ENCODE data around the gene FAM163B. TPM values are rescaled to one million over a fixed set of nuclear protein-coding genes. Genes with fewer than 3 reads are reported as not detected.

FAM163B gene
- total and polyA plus RNA-seq, 2 donors (not counting 1 experiment from before 2014, with no cell fraction given), result not detected

DNA sequence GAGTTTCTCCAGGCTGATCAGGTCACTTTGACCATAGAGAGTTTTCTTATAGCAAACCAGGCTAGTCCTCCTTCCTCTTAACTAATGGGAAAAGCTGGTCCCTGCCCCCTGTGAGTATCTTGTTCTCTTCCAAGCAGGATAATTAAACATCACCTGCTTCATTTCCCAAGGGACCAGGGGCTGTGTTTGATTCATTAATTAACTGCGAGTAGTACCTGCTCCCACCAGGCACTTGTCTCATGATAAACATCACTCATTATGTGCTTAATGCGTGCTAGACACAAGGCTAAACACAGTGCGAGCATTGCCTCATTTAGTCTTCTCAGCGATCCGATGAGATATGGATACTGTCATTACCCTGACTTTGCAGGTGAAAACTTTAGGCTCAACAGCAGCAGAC is 1.7 kb upstream of the FAM163B start:
- no peaks in the 10 kb centered on the region for H4K20me1 ChIP-seq (ENCODE audit: control insufficient read depth, insufficient read depth, low read length, poor library complexity, severe bottlenecking)
- H3K36me3 ChIP-seq (replicated peaks in 1 of 2; ENCODE audit: control extremely low read depth in 1 of 2, control insufficient read depth in 1 of 2, extremely low read depth in 1 of 2, insufficient read depth in 2 of 2, low read length in 1 of 2), result no peaks in the 10 kb centered on the region
- Mint-ChIP-seq H3K27me3 (peaks cover 44% of the 10 kb centered on the region), H3K4me3 (no peak overlapping the region), H3K27ac (no peak overlapping the region), H3K4me1 (no peaks in the 10 kb centered on the region), H3K9me3 (ENCODE audit: insufficient read depth) (no peaks in the 10 kb centered on the region)
- no peak overlapping the region for H3K4me3 ChIP-seq (ENCODE audit: control extremely low read depth in 1 of 5, extremely low read depth in 1 of 5, insufficient read depth in 1 of 5, low read depth in 2 of 5, low read length in 4 of 5)
- H3K4me1 ChIP-seq (ENCODE audit: control insufficient read depth in 2 of 2, insufficient read depth in 2 of 2, low read length in 2 of 2), result no peaks in the 10 kb centered on the region
- H3K27ac ChIP-seq (ENCODE audit: low read length in 2 of 2), result no peak overlapping the region
- H3K9me3 ChIP-seq (ENCODE audit: control extremely low read depth in 1 of 3, control insufficient read depth in 2 of 3, insufficient read depth in 1 of 3, low read length in 2 of 3), result peaks cover 0 to 5% (median 0%) of the 10 kb centered on the region in 3 donors
- intact Hi-C loops (cut with micrococcal nuclease), result no loop called here
- no peak for TF ChIP-seq EZH2 (IDR thresholded peaks at IDR 0.05; ENCODE audit: borderline replicate concordance, insufficient read depth, low read depth, low read length, poor library complexity, severe bottlenecking)
- TF ChIP-seq, protein P1, sequence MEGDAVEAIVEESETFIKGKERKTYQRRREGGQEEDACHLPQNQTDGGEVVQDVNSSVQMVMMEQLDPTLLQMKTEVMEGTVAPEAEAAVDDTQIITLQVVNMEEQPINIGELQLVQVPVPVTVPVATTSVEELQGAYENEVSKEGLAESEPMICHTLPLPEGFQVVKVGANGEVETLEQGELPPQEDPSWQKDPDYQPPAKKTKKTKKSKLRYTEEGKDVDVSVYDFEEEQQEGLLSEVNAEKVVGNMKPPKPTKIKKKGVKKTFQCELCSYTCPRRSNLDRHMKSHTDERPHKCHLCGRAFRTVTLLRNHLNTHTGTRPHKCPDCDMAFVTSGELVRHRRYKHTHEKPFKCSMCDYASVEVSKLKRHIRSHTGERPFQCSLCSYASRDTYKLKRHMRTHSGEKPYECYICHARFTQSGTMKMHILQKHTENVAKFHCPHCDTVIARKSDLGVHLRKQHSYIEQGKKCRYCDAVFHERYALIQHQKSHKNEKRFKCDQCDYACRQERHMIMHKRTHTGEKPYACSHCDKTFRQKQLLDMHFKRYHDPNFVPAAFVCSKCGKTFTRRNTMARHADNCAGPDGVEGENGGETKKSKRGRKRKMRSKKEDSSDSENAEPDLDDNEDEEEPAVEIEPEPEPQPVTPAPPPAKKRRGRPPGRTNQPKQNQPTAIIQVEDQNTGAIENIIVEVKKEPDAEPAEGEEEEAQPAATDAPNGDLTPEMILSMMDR (IDR thresholded peaks at IDR 0.05), result no peak
- peaks cover 0 to 41% (median 8%) of the 10 kb centered on the region in 4 experiments for H3K27me3 ChIP-seq (replicated peaks in 1 of 4; ENCODE audit: control extremely low read depth in 1 of 4, control insufficient read depth in 3 of 4, insufficient read depth in 4 of 4, low read length in 3 of 4)
- no peak for DNase-seq
- no peak for ATAC-seq (ENCODE audit: low read depth)
- H2AFZ ChIP-seq (ENCODE audit: insufficient read depth, low read depth, low read length, poor library complexity, severe bottlenecking), result no peak overlapping the region
- ChIA-PET CTCF (no interaction called here), POLR2A (no interaction called here)
- H3K9ac ChIP-seq (ENCODE audit: low read length), result no peak overlapping the region
- H3K4me2 ChIP-seq (replicated peaks; ENCODE audit: low read depth, low read length, poor library complexity, severe bottlenecking), result no peak overlapping the region
- 93% methylated on average over 5 of the region's 5 CpGs for WGBS (ENCODE audit: insufficient coverage)
- no peaks in the 10 kb centered on the region for H3K79me2 ChIP-seq (ENCODE audit: control insufficient read depth, insufficient read depth, low read length)

DNA sequence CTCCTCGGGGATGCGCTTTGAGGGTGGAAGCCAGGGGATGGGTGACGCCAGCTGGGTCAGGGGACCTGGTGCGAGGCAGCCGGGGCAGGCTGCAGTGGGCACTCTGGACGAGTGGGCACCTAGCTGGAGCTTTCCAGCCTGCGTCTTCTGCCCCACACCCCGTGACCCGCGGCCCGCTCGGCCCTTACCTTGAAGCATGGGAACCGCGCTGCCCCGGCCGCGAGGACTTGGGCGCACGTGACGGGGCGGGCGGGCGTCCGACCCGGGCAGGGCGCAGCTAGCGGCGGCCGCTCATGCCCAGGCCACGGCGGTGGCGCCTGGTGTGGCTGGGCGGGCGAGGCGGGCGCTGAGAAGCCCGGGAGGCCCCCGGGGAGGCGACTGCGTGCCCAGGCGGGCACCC is 300 bp downstream of the FAM163B start:
- Histone ChIP-seq H3K27ac (ENCODE audit: low read length in 2 of 2) (no peak overlapping the region), H4K20me1 (ENCODE audit: control insufficient read depth, insufficient read depth, low read length, poor library complexity, severe bottlenecking) (no peaks in the 10 kb centered on the region), H3K4me2 (replicated peaks; ENCODE audit: low read depth, low read length, poor library complexity, severe bottlenecking) (no peak overlapping the region), H3K9ac (ENCODE audit: low read length) (no peak overlapping the region), H3K4me1 (ENCODE audit: control insufficient read depth in 2 of 2, insufficient read depth in 2 of 2, low read length in 2 of 2) (no peaks in the 10 kb centered on the region), H3K79me2 (ENCODE audit: control insufficient read depth, insufficient read depth, low read length) (no peaks in the 10 kb centered on the region), H3K9me3 (ENCODE audit: control extremely low read depth in 1 of 3, control insufficient read depth in 2 of 3, insufficient read depth in 1 of 3, low read length in 2 of 3) (peaks cover 0 to 5% (median 0%) of the 10 kb centered on the region in 3 donors), H3K36me3 (replicated peaks in 1 of 2; ENCODE audit: control extremely low read depth in 1 of 2, control insufficient read depth in 1 of 2, extremely low read depth in 1 of 2, insufficient read depth in 2 of 2, low read length in 1 of 2) (no peaks in the 10 kb centered on the region), H3K27me3 (replicated peaks in 1 of 4; ENCODE audit: control extremely low read depth in 1 of 4, control insufficient read depth in 3 of 4, insufficient read depth in 4 of 4, low read length in 3 of 4) (peaks cover 0 to 42% (median 8%) of the 10 kb centered on the region in 4 experiments), H3K4me3 (ENCODE audit: control extremely low read depth in 1 of 5, extremely low read depth in 1 of 5, insufficient read depth in 1 of 5, low read depth in 2 of 5, low read length in 4 of 5) (no peak overlapping the region), H2AFZ (ENCODE audit: insufficient read depth, low read depth, low read length, poor library complexity, severe bottlenecking) (no peak overlapping the region)
- Mint-ChIP-seq H3K4me1 (peaks cover 7% of the 10 kb centered on the region), H3K4me3 (no peak overlapping the region), H3K27ac (no peak overlapping the region), H3K9me3 (ENCODE audit: insufficient read depth) (no peaks in the 10 kb centered on the region), H3K27me3 (peaks cover 50% of the 10 kb centered on the region)
- DNase-seq (no peak), ATAC-seq (ENCODE audit: low read depth) (no peak)
- CTCF ChIA-PET, result no interaction called here
- POLR2A ChIA-PET, result interaction anchor here (0.6 kb wide), 1 partner anchor 488 kb away, joined by 3 read pairs; the partner anchor contains the start of gene RALGDS
- intact Hi-C loops (cut with micrococcal nuclease), result no loop called here
- 23% methylated on average over 41 of the region's 41 CpGs for WGBS (ENCODE audit: insufficient coverage)
- TF ChIP-seq, protein P1 (IDR thresholded peaks at IDR 0.05), result no peak
- TF ChIP-seq EZH2 (IDR thresholded peaks at IDR 0.05; ENCODE audit: borderline replicate concordance, insufficient read depth, low read depth, low read length, poor library complexity, severe bottlenecking), result no peak
